ENCODE data around the gene AKNA.
A peak's percentile ranks its signal among the peaks of the same experiment; 100 is the strongest.

The AKNA gene, protein sequence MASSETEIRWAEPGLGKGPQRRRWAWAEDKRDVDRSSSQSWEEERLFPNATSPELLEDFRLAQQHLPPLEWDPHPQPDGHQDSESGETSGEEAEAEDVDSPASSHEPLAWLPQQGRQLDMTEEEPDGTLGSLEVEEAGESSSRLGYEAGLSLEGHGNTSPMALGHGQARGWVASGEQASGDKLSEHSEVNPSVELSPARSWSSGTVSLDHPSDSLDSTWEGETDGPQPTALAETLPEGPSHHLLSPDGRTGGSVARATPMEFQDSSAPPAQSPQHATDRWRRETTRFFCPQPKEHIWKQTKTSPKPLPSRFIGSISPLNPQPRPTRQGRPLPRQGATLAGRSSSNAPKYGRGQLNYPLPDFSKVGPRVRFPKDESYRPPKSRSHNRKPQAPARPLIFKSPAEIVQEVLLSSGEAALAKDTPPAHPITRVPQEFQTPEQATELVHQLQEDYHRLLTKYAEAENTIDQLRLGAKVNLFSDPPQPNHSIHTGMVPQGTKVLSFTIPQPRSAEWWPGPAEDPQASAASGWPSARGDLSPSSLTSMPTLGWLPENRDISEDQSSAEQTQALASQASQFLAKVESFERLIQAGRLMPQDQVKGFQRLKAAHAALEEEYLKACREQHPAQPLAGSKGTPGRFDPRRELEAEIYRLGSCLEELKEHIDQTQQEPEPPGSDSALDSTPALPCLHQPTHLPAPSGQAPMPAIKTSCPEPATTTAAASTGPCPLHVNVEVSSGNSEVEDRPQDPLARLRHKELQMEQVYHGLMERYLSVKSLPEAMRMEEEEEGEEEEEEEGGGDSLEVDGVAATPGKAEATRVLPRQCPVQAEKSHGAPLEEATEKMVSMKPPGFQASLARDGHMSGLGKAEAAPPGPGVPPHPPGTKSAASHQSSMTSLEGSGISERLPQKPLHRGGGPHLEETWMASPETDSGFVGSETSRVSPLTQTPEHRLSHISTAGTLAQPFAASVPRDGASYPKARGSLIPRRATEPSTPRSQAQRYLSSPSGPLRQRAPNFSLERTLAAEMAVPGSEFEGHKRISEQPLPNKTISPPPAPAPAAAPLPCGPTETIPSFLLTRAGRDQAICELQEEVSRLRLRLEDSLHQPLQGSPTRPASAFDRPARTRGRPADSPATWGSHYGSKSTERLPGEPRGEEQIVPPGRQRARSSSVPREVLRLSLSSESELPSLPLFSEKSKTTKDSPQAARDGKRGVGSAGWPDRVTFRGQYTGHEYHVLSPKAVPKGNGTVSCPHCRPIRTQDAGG (N-terminal part only)

DNA sequence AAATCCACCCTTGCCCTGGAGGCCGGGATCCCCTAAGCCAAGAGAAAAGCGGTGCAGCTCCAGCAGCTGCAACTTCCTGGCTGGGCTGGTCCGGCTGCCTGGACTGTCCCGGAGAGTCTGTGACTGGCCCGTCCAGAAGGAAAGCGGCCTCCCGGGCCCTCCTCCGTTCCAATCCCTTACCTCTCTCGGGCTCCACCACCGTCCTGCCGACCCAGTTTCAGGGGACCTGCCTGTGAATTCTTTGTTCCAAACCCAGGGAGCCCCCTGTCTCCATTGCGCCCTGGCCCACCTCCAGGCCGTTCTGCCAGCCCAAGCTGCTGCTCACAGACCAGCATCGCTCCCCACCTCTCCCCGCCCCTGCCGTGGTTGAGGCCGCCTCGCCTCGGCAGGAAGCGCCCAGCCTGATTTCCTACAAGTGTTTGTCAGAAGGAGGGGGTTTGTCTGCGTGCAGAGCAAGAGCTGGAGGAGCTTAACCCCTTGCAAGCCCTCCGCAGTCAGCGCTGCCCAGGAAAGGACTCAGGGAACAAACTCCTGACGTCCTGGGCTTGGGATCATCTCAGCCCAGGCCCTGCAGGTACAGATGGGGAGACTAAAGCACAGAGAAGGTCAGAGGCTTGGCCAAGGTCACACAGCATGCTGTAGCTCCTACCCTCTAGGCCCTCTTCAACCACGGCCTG is at the start of gene AKNA:
AKNA (minus strand) TSS at position 303 of the 677 bp plus-strand sequence. CDS start 6,649 bp downstream, outside the sequence.
- no peak for DNase-seq

DNA sequence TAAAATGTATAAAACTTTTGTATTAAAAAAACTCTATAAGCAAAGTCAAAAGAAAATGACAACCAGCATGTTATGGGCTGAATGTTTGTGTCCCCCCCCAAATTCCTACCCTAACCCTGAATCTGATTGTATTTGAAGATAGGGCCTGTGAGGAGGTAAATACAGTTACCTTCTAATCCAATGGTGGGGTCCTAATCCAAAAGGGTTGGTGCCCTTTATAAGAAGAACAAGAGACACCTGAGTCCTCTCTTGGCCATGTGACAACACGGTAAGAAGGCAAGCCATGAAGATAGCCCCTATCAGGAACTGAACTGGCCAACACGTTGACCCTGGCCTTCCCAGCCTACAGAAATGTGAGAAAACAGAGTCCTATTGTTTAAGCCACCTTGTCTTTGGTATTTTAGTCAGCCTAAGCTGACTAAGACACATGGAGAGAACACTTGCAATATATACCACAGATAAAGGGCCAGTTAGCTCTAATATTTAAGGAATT is 49.7 kb upstream of the AKNA start:
- DNase-seq = no peak

DNA sequence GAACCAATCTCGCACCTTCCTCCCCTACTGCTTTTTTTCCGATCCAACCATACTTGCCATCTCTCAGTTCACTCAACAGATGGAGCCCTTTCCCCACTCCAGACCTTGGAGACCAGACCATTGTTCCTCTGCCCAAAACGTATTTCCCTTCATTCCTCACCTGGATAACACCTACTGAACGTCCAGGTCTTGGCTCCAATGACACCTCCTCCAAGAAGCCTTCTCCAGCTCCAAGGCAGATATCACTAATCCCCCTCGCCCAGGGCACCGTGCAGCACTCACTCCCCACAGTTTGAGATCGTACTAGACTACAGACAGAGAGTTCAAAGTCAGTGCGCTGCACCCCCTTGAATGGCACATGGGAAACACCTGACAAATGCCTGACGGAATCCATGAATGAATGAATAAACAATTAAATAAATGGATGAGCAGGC is 47.1 kb upstream of the AKNA start:
- DNase-seq = no peak

DNA sequence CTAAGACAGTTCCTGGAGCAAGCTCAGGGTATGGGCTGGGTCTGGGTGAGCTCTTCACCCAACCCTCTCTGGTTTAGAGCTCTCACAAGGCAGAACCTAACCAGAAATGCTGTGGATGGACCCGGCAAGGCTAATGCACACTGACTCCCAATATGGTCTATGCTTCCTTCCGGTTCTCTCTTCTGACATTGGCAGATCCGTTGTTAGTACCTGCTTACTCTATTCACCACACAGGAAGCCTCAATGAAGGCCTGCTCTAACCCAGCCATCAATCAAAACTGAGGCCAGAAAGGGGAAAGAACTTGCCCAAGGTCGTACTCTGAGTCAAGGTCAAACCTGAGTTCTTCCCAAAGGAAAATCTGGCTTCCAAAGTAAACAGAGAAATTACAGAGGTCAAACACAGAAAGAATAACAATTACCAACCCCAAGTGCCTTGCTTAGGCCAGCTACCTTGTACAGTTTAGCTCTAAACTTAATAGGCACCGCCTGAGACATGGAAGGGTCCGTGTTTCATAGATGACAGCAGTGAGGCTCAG is 46.0 kb upstream of the AKNA start:
- no peak for DNase-seq

DNA sequence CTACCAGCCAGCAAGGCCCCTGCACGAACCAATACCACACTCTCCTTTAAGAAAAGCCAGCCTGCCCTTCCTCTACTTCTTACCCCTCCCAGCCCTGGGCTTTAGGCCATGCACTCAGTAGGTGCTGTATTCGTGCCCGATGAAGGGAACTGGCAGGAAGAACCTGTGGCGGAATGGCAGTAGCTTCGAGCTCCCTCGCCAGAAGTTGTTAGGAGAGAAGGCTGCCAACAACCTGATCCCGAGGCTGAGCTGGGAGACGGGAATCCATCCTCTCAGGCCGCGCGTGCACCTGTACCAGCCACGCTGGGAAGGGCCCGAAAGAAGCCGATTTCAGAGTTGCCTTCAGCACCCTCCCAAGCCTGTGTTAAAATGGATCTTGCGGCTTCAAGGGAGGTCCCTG is 45.3 kb upstream of the AKNA start:
- DNase-seq = no peak

DNA sequence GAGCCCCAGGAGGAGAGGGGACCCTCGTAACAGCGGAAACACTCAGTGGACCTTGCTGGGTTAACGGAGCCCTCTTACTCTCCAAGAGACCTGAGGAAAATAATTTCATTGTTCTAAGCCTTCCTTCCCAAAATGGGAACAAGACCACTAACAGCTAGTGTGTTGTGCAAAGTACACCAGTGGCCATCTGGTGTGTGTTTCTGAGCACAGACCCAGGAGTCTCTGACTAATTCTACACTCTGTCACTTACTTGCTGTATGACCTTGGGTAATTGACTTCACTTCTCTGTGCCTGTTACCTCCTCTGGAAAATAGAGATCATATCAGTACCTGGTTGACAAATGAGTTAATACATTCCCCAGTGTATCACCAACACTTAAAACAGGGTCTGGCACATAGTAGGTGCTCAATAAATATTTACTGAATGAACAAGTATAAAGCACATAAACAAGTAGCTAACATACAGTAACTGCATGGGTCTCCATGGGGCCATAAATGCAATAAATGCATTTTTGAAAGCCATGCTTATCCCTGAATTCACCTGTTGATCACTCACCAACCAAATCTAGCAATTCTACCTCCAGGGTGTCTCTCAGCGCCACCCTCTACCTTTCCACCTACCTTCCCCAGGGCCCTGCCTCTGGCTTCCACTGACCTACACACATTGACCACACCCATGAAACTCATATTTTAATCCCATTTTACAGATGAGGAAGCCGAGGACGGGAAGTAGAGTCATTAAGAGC is 44.7 kb upstream of the AKNA start:
- DNase-seq = no peak

DNA sequence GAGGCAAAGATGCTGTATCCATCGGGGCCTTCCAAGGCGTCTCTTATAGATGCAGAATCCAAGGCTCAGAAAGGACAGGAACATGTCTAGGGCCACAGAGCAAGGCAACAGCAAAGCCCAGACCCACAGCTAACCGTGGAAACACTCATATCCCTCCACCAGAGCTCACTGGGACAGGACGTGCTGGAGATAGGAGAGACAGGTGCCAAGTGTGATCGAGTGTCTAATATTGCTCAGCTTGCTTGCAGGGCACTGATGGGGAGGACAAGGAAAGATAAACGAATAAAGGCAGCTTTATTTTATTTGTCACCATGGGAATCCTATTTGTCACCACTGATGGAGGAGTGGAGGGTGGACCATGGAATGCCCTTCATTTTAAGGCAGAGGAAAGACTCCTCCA is 44.0 kb upstream of the AKNA start:
- no peak for DNase-seq

DNA sequence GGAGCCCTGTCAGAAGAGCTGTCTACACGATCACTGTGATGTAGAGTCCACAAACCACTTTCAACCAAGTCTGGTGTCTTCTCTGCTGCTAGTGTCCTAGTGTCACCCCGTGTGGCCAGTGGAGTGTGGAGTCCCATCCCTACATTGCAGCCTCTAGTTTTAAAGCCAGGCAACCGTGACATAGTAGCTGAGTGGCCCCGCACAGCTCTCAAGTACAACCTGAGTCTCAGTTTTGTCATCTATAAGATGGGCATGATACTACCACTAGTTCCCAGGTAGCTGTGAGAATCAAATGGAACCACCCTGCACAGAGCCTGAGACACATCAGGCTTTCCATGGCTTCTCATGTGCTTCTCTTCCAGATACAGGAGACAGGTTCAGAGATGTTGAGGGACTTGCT is 43.2 kb upstream of the AKNA start:
- no peak for DNase-seq

DNA sequence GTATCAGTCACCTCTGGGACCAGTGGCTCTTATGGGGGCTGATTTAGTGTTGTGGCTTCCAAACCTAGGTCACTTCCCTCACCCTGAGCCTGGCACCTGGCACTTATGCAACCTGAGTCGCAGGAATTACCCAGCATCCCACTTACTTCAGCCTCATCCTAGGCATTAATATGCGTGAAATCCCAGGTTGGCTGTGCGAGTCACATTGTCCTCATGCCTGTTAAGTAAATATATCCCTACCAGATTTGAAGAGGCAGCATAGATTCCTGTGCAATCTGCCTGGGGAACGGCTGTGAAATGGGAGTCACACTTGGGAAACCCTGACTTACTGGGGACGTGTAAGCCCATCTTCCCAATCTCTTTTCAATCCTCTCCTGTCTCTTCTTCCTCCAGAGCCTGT is 42.7 kb upstream of the AKNA start:
- DNase-seq = peak; percentile 30

DNA sequence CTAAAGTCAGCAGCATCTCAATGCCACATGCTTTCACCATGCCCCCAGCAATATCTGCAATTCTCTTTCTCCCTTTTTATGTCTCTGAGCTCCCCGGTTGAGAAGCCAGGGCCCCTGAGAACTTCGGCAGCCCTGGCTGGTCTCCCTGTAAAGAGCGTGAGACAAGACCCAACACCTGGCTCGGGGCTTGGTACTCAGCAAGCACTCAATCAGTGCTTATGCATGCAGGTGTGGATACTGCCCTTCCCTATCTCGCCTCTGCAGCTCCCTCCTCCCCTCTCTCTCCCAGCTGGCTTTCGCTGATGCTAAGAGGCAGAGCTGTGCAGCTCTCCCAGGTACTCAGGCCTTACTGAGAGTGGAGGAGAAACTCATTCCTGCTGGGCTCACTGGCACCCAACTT is 41.7 kb upstream of the AKNA start:
- DNase-seq = no peak

DNA sequence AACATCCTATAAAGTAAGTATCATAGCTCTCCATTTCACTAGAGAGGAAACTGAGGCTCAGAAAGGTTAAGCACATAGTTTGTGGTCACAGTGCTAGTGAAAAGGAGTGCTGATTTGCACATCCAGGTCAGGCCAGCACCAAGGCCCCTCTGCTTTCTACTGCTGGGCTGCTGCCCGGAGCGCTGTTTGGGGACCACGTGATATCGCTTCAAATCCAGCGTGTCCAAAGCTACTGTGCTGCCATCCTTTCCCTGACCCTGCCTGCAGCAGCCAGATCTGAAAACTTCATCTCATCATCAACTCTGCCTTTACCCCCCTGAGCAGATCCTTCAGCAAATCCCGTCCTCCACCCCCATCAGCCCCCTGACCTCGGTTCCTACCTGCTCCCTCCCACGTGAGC is 40.7 kb upstream of the AKNA start:
- no peak for DNase-seq

DNA sequence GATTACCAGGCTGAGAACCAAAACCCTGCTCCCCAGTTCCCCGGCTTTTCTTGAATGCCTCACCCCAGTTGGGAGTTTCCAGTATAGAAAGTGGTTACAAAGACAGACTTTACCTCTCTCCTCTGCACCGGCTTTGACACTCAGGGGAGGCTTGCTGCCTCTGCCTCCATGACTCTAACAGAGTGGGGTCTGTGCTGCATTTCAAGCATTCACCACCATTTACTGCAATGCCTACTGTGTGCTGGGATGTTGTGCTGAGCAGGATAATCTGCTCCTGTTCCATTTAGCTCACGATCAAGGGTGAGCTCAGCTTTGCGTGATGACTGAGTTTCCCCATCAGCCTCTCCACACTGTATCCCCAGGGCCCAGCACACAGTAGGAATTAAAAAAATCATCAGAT is 39.9 kb upstream of the AKNA start:
- DNase-seq = no peak

DNA sequence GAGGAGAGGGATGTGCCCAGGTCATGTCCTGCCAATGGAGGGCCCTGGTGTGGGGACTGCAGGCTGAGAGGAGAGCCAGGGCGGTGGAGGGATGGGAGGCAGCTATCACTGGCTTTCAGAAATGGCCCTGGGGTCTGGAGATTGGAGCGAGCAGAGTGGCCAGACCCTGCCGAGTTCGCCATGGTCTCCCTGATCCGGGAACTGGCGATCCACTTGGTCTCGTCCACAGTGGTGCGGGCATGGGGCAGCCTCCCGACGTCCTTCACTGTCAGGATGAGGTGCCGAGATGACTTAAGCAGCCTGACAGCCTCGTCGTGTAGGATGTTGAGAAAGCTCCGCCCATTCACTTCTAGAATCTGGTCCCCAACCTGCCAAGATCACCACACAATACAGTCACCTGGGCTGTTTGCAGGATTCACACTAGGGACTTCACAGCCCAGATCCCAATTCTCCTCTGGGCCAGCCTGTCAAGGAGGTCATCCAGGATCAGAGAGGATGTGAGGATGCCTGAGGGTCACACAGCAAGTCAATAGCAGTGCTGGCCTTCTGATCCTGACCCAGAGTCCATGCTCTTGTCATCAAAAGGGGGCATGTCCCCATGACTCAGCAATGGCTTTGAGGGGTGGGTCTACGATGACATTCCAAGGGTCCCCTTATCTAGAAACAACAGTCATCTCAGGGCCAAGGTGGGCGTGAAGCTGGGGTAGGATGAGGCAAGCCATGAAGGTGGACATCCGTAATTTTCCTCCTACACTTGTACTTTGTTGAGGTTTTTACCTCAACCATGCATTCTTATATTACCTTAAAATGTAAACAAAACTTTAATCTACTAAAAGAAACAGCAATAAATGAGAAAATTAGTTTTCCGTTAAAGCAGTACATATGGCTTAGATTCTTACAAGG is 38.5 kb upstream of the AKNA start:
- DNase-seq = no peak

DNA sequence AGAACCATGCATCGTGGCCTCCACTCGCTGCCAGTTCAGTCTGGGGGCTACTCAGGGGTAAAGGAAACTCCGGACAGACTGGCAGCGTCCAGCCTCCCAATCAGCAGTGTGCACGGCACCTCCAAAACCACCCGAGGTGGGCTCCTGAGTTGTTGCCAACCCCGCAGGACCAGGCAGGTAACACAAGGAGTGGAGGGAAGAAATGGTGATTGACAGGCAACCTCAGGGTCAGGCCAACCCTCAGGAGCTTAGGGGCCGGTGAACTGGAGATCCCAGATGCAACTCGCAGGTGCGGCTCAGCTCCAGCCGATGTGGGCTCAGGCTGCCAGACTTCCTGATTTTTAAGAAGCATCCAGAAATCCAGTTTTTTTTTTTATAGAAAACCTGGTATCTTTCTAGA is 37.3 kb upstream of the AKNA start:
- DNase-seq = no peak

DNA sequence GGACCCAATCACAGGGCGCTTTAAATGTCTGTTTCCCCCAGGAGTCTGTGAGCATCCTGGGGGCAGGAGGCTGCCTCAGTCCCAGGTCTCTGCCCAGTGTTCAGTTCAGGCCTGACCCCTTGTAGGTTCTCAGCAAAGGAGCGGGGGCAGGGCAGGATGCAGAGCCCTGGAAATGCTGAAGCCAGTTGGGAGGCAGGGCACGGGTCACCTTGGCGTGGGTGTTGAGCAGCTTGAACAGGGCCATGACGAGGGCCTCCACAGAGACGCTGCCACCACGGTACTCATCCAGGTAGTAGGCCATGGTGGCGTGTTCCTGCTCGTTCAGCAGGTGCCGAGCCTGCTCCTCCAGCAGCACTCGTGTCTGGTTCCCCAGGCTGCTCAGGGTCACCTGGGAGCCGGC is 36.3 kb upstream of the AKNA start:
- DNase-seq = no peak

DNA sequence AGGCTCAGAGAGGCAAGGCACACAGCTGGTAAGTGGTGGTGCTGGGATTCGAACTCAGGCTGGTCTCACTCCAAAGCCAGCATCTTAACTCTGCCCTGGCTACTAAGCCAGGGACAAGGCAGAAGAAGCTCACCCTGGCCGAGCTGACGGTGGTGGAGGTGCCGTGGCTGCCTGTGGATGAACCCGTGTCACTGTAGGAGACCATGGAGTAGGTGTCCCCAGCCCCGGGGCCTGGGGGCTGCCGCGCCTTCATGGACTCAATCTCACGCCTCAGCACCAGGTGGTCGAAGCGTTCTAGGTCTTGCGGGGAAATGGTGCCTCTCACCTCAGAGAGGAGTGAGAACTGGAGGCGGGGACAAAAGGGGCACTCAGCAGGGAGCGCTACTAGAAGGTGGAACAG is 35.4 kb upstream of the AKNA start:
- no peak for DNase-seq

DNA sequence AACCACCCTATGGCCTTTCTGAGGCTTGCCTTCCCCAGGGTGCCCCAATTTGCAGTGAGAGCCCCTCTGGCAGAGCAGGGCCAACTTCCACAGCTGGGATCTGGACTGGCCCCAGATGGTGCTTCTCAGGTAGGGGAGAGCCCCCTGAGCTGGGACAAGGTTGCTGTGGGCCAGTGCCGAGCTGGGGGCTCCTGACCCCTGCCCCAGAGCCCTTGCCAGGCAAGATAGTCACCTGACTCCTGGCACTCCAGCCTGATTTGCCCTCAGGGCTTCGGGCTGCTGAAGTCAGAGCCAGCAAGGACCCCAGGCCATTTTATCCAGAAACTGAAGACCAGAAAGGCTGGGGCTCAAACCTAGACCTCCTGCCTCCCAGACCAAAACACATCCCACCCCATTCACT is 33.4 kb upstream of the AKNA start:
- DNase-seq = no peak

DNA sequence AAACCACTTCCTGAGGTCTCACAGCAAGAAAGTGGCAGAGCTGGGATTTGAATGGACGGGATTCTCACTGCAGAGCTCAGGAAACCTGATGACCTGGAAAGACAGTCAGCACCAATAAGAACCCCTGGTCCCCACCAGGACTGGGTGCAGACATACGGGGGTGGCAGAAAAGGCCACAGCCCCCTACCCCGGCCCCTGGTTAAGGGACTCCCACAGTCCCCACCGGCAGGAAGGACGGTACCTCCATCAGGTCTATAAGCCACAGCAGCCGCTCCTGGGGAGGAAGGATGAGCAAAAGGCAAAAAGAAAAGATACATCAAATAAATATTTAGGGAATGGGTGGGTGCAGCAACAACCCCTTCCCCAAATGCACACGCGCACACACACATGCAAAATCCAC is 32.0 kb upstream of the AKNA start:
- no peak for DNase-seq

DNA sequence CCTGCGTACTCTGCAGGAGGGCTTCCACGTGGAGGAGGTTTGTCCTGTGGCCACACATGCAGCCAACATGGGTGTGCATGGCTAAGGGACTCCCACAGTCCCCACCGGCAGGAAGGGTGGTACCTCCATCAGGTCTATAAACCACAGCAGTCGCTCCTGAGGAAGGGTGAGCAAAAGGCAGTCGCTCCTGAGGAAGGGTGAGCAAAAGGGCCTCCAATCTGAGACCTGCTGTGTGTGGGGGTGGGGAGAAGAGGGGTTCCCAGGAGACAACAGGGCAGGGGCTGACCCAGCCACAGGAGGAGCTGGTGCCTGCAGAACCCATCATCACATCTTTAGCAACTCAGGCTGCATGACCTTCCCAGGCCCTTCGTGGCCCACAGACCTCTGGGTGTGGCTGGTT is 30.3 kb upstream of the AKNA start:
- DNase-seq = no peak

DNA sequence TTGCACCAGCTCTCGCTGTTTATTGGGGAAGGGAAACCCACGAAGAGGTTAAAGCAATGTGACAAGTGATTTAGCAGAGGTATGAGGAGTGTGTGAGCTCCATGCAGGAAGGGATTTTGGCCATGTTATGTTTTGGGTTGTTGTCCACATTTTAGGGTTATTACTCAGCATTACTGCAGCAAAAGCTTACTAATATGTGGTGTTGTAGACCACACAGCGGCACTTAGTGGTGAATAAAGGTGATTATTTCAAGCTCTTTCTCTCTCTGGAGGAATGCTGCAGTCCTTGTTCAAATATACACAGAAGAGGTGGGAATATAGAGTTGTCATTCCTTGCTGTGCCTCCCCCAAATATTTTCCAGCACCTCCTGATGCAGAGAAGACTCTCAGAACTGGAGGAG is 29.7 kb upstream of the AKNA start:
- DNase-seq = no peak
